Natural killer cell treated with Interleukin-12 subunit alpha and Interleukin-12 subunit beta and Interleukin-15 and Interleukin-18, amount 100 ng/mL, for 72 hours (primary cell): ENCODE results near the gene LRRC63. TPM values are rescaled to one million over a fixed set of nuclear protein-coding genes. Genes with fewer than 3 reads are reported as not detected.
"Not testable (repeated sequence)": the region's sequence is repeated elsewhere in the genome, so short reads cannot be mapped to it uniquely, and the experiment has no call there.

Experiments
- ATAC-seq, 2 donors: fragments of 150-1000 bp; cut with Tn5 transposase in 1 of 2; sonication (Bioruptor Pico), chemical (Tn5 transposase) in 1 of 2; 2 replicates each; pipeline ENCODE4 v1.10.0; 2021
- DNase-seq: peaks from one replicate; pipeline ENCODE4 v3.0.0; 2022; ENCODE audit warnings: low spot score
- H3K27ac Mint-ChIP-seq, 2 donors: 1 replicate in 1 of 2; 2 replicates in 1 of 2; pipeline ENCODE4 v1.8.0; 2022; ENCODE audit warnings: mixed read lengths in 2 of 2, mild to moderate bottlenecking in 1 of 2, moderate library complexity in 1 of 2
- H3K27me3 Mint-ChIP-seq, 2 donors: 1 replicate in 1 of 2; 2 replicates in 1 of 2; pipeline ENCODE4 v1.8.0; 2022; ENCODE audit warnings: mixed read lengths in 2 of 2
- H3K36me3 Mint-ChIP-seq: one replicate; pipeline ENCODE4 v1.8.0; 2022; ENCODE audit warnings: mixed read lengths
- H3K4me1 Mint-ChIP-seq, 2 donors: 1 replicate in 1 of 2; 2 replicates in 1 of 2; pipeline ENCODE4 v1.8.0; 2022; ENCODE audit warnings: low read depth in 2 of 2, mixed read lengths in 2 of 2, mild to moderate bottlenecking in 1 of 2
- H3K4me3 Mint-ChIP-seq: one replicate; pipeline ENCODE4 v1.8.0; 2022; ENCODE audit warnings: mixed read lengths
- H3K9me3 Mint-ChIP-seq: 2 replicates; pipeline ENCODE4 v1.8.0; 2022; ENCODE audit warnings: mixed read lengths
- total RNA-seq, 2 donors: library from RNA; stranded (reverse); gene quantifications; one replicate each; pipeline ENCODE4 v1.2.3, GENCODE V29; 2022

The LRRC63 gene
- total RNA-seq, result under 1 TPM; 0.42 to 0.59 TPM

- no peaks in the 10 kb centered on the region for H3K36me3 Mint-ChIP-seq
- peak; percentile 91 for DNase-seq
- ATAC-seq, result peak; percentile 100
- no peaks in the 10 kb centered on the region for H3K27me3 Mint-ChIP-seq
- H3K4me1 Mint-ChIP-seq, result peaks cover 20% of the 10 kb centered on the region in 2 donors
- peak within 1 kb of the TSS; percentile 99 for H3K4me3 Mint-ChIP-seq
- peak within 1 kb of the TSS; percentile 88 to 89 for H3K27ac Mint-ChIP-seq
- no peaks in the 10 kb centered on the region for H3K9me3 Mint-ChIP-seq
Observed at GRCh38 chr13:46211483-46212351, at the start of gene LRRC63. TSS of gene LRRC63 (plus strand) at chr13:46211928. CDS start at chr13:46213035, 1,107 bp downstream.

- ATAC-seq, DNase-seq, H3K27me3 Mint-ChIP-seq, H3K9me3 Mint-ChIP-seq: not testable (repeated sequence)
- H3K27ac Mint-ChIP-seq, result peak overlapping the region in 1 of 2 donors; percentile 81
- peak overlapping the region; percentile 81 for H3K4me3 Mint-ChIP-seq
- H3K36me3 Mint-ChIP-seq, result peaks cover 66% of the 10 kb centered on the region
- H3K4me1 Mint-ChIP-seq, result peaks cover 70 to 79% of the 10 kb centered on the region in 2 donors
Observed at GRCh38 chr13:46162741-46163140, 49.0 kb upstream of the LRRC63 start.

- H3K36me3 Mint-ChIP-seq, result peaks cover 51% of the 10 kb centered on the region
- peaks cover 74 to 84% of the 10 kb centered on the region in 2 donors for H3K4me1 Mint-ChIP-seq
- no peak for ATAC-seq
- peak overlapping the region; percentile 92 to 97 for H3K27ac Mint-ChIP-seq
- H3K4me3 Mint-ChIP-seq, result peak overlapping the region; percentile 73
- DNase-seq, result no peak
- H3K9me3 Mint-ChIP-seq, result no peaks in the 10 kb centered on the region
- no peaks in the 10 kb centered on the region for H3K27me3 Mint-ChIP-seq
Observed at GRCh38 chr13:46164661-46165060, 47.1 kb upstream of the LRRC63 start.

GRCh38 chr13:46165485-46166223, 46.1 kb upstream of the LRRC63 start:
- Mint-ChIP-seq H3K4me1 (peaks cover 74 to 84% of the 10 kb centered on the region in 2 donors), H3K27ac (peak overlapping the region; percentile 92 to 97), H3K4me3 (peak overlapping the region; percentile 94), H3K9me3 (no peaks in the 10 kb centered on the region), H3K36me3 (peaks cover 46% of the 10 kb centered on the region), H3K27me3 (no peaks in the 10 kb centered on the region)
- DNase-seq, result peak; percentile 76
- ATAC-seq, result peak; percentile 83 to 89

- peak overlapping the region; percentile 94 for H3K4me3 Mint-ChIP-seq
- H3K27ac Mint-ChIP-seq, result peak overlapping the region; percentile 92 to 97
- no peaks in the 10 kb centered on the region for H3K9me3 Mint-ChIP-seq
- peaks cover 76 to 85% of the 10 kb centered on the region in 2 donors for H3K4me1 Mint-ChIP-seq
- DNase-seq (no peak), ATAC-seq (peak in 1 of 2 donors; percentile 20)
- no peaks in the 10 kb centered on the region for H3K27me3 Mint-ChIP-seq
- peaks cover 45% of the 10 kb centered on the region for H3K36me3 Mint-ChIP-seq
Observed at GRCh38 chr13:46166224-46166584, 45.5 kb upstream of the LRRC63 start.

GRCh38 chr13:46166947-46167610, 44.6 kb upstream of the LRRC63 start:
- peaks cover 76 to 85% of the 10 kb centered on the region in 2 donors for H3K4me1 Mint-ChIP-seq
- H3K27me3 Mint-ChIP-seq, result no peaks in the 10 kb centered on the region
- no peak for ATAC-seq
- H3K27ac Mint-ChIP-seq, result peak overlapping the region; percentile 92 to 97
- H3K4me3 Mint-ChIP-seq, result peak overlapping the region; percentile 94
- H3K36me3 Mint-ChIP-seq, result peaks cover 37% of the 10 kb centered on the region
- DNase-seq, result no peak
- H3K9me3 Mint-ChIP-seq, result no peaks in the 10 kb centered on the region

GRCh38 chr13:46168341-46168740, 43.4 kb upstream of the LRRC63 start:
- peak; percentile 51 to 75 for ATAC-seq

GRCh38 chr13:46168783-46169182, 42.9 kb upstream of the LRRC63 start:
- Mint-ChIP-seq H3K27ac (peak overlapping the region; percentile 92 to 97), H3K4me1 (peaks cover 89 to 97% of the 10 kb centered on the region in 2 donors), H3K9me3 (no peaks in the 10 kb centered on the region), H3K27me3 (no peaks in the 10 kb centered on the region), H3K36me3 (peaks cover 52% of the 10 kb centered on the region), H3K4me3 (peak overlapping the region; percentile 94)
- ATAC-seq (peak in 1 of 2 donors; percentile 49), DNase-seq (no peak)

More at GRCh38 chr13:46168341-46168740, 43.4 kb upstream of the LRRC63 start:
- Mint-ChIP-seq H3K4me1 (peaks cover 84 to 94% of the 10 kb centered on the region in 2 donors), H3K27ac (peak overlapping the region; percentile 92 to 97), H3K36me3 (peaks cover 49% of the 10 kb centered on the region), H3K27me3 (no peaks in the 10 kb centered on the region), H3K9me3 (no peaks in the 10 kb centered on the region), H3K4me3 (peak overlapping the region; percentile 94)
- peak; percentile 83 for DNase-seq

- no peak for ATAC-seq
- no peak for DNase-seq
- H3K27ac Mint-ChIP-seq, result peak overlapping the region; percentile 92 to 97
- no peaks in the 10 kb centered on the region for H3K27me3 Mint-ChIP-seq
- peak overlapping the region; percentile 94 for H3K4me3 Mint-ChIP-seq
- peaks cover 83 to 96% of the 10 kb centered on the region in 2 donors for H3K4me1 Mint-ChIP-seq
- H3K36me3 Mint-ChIP-seq, result peaks cover 42% of the 10 kb centered on the region
- no peaks in the 10 kb centered on the region for H3K9me3 Mint-ChIP-seq
Observed at GRCh38 chr13:46169758-46170157, 42.0 kb upstream of the LRRC63 start.

- H3K4me1 Mint-ChIP-seq, result peaks cover 86 to 96% of the 10 kb centered on the region in 2 donors
- peak overlapping the region; percentile 94 for H3K4me3 Mint-ChIP-seq
- peak overlapping the region; percentile 92 to 97 for H3K27ac Mint-ChIP-seq
- H3K9me3 Mint-ChIP-seq, result no peaks in the 10 kb centered on the region
- no peak for ATAC-seq
- peaks cover 42% of the 10 kb centered on the region for H3K36me3 Mint-ChIP-seq
- no peaks in the 10 kb centered on the region for H3K27me3 Mint-ChIP-seq
- no peak for DNase-seq
Observed at GRCh38 chr13:46170268-46170667, 41.5 kb upstream of the LRRC63 start.

GRCh38 chr13:46170687-46171086, 41.0 kb upstream of the LRRC63 start:
- Mint-ChIP-seq H3K9me3 (no peaks in the 10 kb centered on the region), H3K27me3 (no peaks in the 10 kb centered on the region), H3K36me3 (peaks cover 46% of the 10 kb centered on the region), H3K4me1 (peaks cover 86 to 96% of the 10 kb centered on the region in 2 donors), H3K4me3 (peak overlapping the region; percentile 94), H3K27ac (peak overlapping the region; percentile 92 to 97)
- ATAC-seq, result peak; percentile 35 to 63
- no peak for DNase-seq

GRCh38 chr13:46171217-46171616, 40.5 kb upstream of the LRRC63 start:
- Mint-ChIP-seq H3K4me1 (peaks cover 85 to 95% of the 10 kb centered on the region in 2 donors), H3K27me3 (no peaks in the 10 kb centered on the region), H3K4me3 (peak overlapping the region; percentile 94), H3K9me3 (no peaks in the 10 kb centered on the region), H3K27ac (peak overlapping the region; percentile 92 to 97), H3K36me3 (peaks cover 43% of the 10 kb centered on the region)
- DNase-seq (no peak), ATAC-seq (no peak)

GRCh38 chr13:46171739-46172138, 40.0 kb upstream of the LRRC63 start:
- peaks cover 85 to 95% of the 10 kb centered on the region in 2 donors for H3K4me1 Mint-ChIP-seq
- no peaks in the 10 kb centered on the region for H3K27me3 Mint-ChIP-seq
- peaks cover 45% of the 10 kb centered on the region for H3K36me3 Mint-ChIP-seq
- H3K4me3 Mint-ChIP-seq, result peak overlapping the region; percentile 94
- DNase-seq (no peak), ATAC-seq (no peak)
- H3K9me3 Mint-ChIP-seq, result no peaks in the 10 kb centered on the region
- H3K27ac Mint-ChIP-seq, result peak overlapping the region; percentile 92 to 97
